H1 (cell line): ENCODE results near the gene GNG5. TPM values are rescaled to one million over a fixed set of nuclear protein-coding genes. Genes with fewer than 3 reads are reported as not detected.

Source experiments
- CTCF ChIA-PET: fragments of 300-600 bp; sonication (Branson Sonifier 250); formaldehyde crosslinking; loops from one replicate; lab custom pipeline; 2021; ENCODE audit not compliant: partially characterized antibody; lab: Charles Lee
- POLR2A ChIA-PET: fragments of 300-600 bp; sonication (Branson Sonifier 250); formaldehyde crosslinking; loops from one replicate; lab custom pipeline; 2021; ENCODE audit warnings: inconsistent platforms; ENCODE audit not compliant: partially characterized antibody; lab: Charles Lee
- DNase-seq, 2 experiments: peaks; one replicate each; pipeline versions ENCODE4 v3.0.0 to v3.0.0-alpha.2; 2010 to 2022; ENCODE audit warnings: low spot score in 2 of 2, low read depth in 1 of 2, mixed read lengths in 1 of 2
- FAIRE-seq: peaks from 2 replicates; lab custom pipeline; 2011; peaks lifted over from hg19 to GRCh38; lab: Jason Lieb, UNC
- H2AFZ ChIP-seq: 2 replicates; pipeline ENCODE4 v1.8.1; 2012; ENCODE audit warnings: low read length, inconsistent platforms
- H2AK5ac ChIP-seq: 2 replicates; pipeline ENCODE4 v1.6.1; 2013; ENCODE audit warnings: low read depth, low read length
- H2BK120ac ChIP-seq: replicated peaks from 2 replicates; pipeline ENCODE3; 2013; ENCODE audit warnings: low read depth, low read length, inconsistent platforms
- H2BK12ac ChIP-seq: 2 replicates; pipeline ENCODE4 v1.6.1; 2013; ENCODE audit warnings: low read depth, low read length
- H2BK15ac ChIP-seq: 2 replicates; pipeline ENCODE4 v1.6.1; 2013; ENCODE audit warnings: low read length
- H2BK20ac ChIP-seq: 2 replicates; pipeline ENCODE4 v1.6.1; 2013; ENCODE audit warnings: low read length
- H2BK5ac ChIP-seq: 2 replicates; pipeline ENCODE4 v1.6.1; 2013; ENCODE audit warnings: low read depth, low read length
- H3K14ac ChIP-seq: 2 replicates; pipeline ENCODE4 v1.6.1; 2013; ENCODE audit warnings: inconsistent platforms; ENCODE audit not compliant: insufficient read length
- H3K18ac ChIP-seq: 2 replicates; pipeline ENCODE4 v1.6.1; 2013; ENCODE audit warnings: low read length; ENCODE audit errors: extremely low read depth
- H3K23ac ChIP-seq: 2 replicates; pipeline ENCODE4 v1.6.1; 2013; ENCODE audit warnings: inconsistent platforms; ENCODE audit not compliant: insufficient read length
- H3K23me2 ChIP-seq: 2 replicates; pipeline ENCODE4 v1.6.1; 2013; ENCODE audit warnings: low read depth, low read length
- H3K27ac ChIP-seq: 2 replicates; pipeline ENCODE4 v1.6.1; 2011; ENCODE audit warnings: low read depth, low read length, inconsistent platforms
- H3K27me3 ChIP-seq, 4 experiments: replicated peaks in 1 of 4; 1 replicate in 1 of 4; 2 replicates in 3 of 4; pipeline versions ENCODE4 v1.6.1 to v1.8.1; 2011 to 2013; ENCODE audit warnings: low read length in 3 of 4, mild to moderate bottlenecking in 3 of 4, inconsistent platforms in 2 of 4, mixed read lengths in 2 of 4, moderate library complexity in 1 of 4; ENCODE audit not compliant: control insufficient read depth in 3 of 4, insufficient read depth in 3 of 4; ENCODE audit errors: extremely low read depth in 1 of 4
- H3K36me3 ChIP-seq, 4 experiments: 2 replicates each; pipeline versions ENCODE4 v1.6.1 to v1.8.1; 2011 to 2013; ENCODE audit warnings: mild to moderate bottlenecking in 4 of 4, low read length in 3 of 4, moderate library complexity in 2 of 4, control low read depth in 1 of 4, inconsistent platforms in 1 of 4; ENCODE audit not compliant: insufficient read depth in 4 of 4, control insufficient read depth in 2 of 4
- H3K4ac ChIP-seq: replicated peaks from 2 replicates; pipeline ENCODE3; 2013; ENCODE audit warnings: low read length, low read depth, mixed read lengths, inconsistent platforms; ENCODE audit not compliant: insufficient read length
- H3K4me1 ChIP-seq, 4 experiments: replicated peaks in 1 of 4; 1 replicate in 1 of 4; 2 replicates in 3 of 4; pipeline versions ENCODE4 v1.6.1 to v1.8.1; 2011 to 2013; ENCODE audit warnings: low read length in 3 of 4, inconsistent platforms in 2 of 4, mixed read lengths in 1 of 4; ENCODE audit not compliant: insufficient read depth in 4 of 4, control insufficient read depth in 3 of 4
- H3K4me2 ChIP-seq, 2 experiments: 2 replicates each; pipeline versions ENCODE4 v1.6.1 to v1.8.1; 2011 to 2013; ENCODE audit warnings: low read depth in 2 of 2, low read length in 2 of 2, control low read depth in 1 of 2, inconsistent platforms in 1 of 2, mild to moderate bottlenecking in 1 of 2; ENCODE audit not compliant: insufficient read depth in 1 of 2
- H3K4me3 ChIP-seq, 4 experiments: fragments of 200-600, 300-600 bp in 1 of 4; sonication (generic), shearing (Covaris generic), sonication (Bioruptor Twin) in 1 of 4; 2 replicates each; pipeline versions ENCODE4 v1.5.1 to v1.8.1; 2011 to 2016; ENCODE audit warnings: low read length in 4 of 4, low read depth in 3 of 4, control low read depth in 2 of 4, inconsistent platforms in 2 of 4, mild to moderate bottlenecking in 2 of 4, mixed read lengths in 1 of 4, moderate library complexity in 1 of 4; ENCODE audit not compliant: insufficient read depth in 2 of 4; ENCODE audit errors: extremely low read depth in 1 of 4
- H3K56ac ChIP-seq: replicated peaks from 2 replicates; pipeline ENCODE3; 2013; ENCODE audit warnings: low read depth, mild to moderate bottlenecking, mixed read lengths, low read length, inconsistent platforms; ENCODE audit not compliant: insufficient read length
- H3K79me1 ChIP-seq: 2 replicates; pipeline ENCODE4 v1.6.1; 2013; ENCODE audit warnings: low read depth, low read length, control low read depth
- H3K79me2 ChIP-seq, 2 experiments: 2 replicates each; pipeline versions ENCODE4 v1.6.1 to v1.8.1; 2012 to 2013; ENCODE audit warnings: low read length in 2 of 2, mild to moderate bottlenecking in 2 of 2, inconsistent platforms in 1 of 2; ENCODE audit not compliant: insufficient read depth in 2 of 2, control insufficient read depth in 1 of 2
- H3K9ac ChIP-seq, 4 experiments: replicated peaks in 1 of 4; 1 replicate in 1 of 4; 2 replicates in 3 of 4; pipeline versions ENCODE4 v1.6.1 to v1.8.1; 2011 to 2013; ENCODE audit warnings: low read depth in 3 of 4, low read length in 3 of 4, control low read depth in 2 of 4, mild to moderate bottlenecking in 2 of 4, moderate library complexity in 2 of 4, inconsistent platforms in 1 of 4; ENCODE audit errors: extremely low read depth in 1 of 4
- H3K9me3 ChIP-seq, 2 experiments: 2 replicates each; pipeline versions ENCODE4 v1.6.1 to v1.8.1; 2012 to 2013; ENCODE audit warnings: mild to moderate bottlenecking in 2 of 2, moderate library complexity in 2 of 2, control low read depth in 1 of 2, inconsistent platforms in 1 of 2, low read depth in 1 of 2, low read length in 1 of 2, mixed read lengths in 1 of 2; ENCODE audit not compliant: insufficient read depth in 2 of 2
- H4K20me1 ChIP-seq, 2 experiments: replicated peaks in 1 of 2; 2 replicates each; pipeline versions ENCODE3 to v1.8.1; 2011 to 2013; ENCODE audit warnings: inconsistent platforms in 2 of 2, low read length in 2 of 2, mild to moderate bottlenecking in 1 of 2; ENCODE audit not compliant: insufficient read depth in 2 of 2, control insufficient read depth in 1 of 2
- H4K5ac ChIP-seq: 2 replicates; pipeline ENCODE4 v1.6.1; 2013; ENCODE audit warnings: low read length, low read depth, mixed read lengths, inconsistent platforms; ENCODE audit not compliant: insufficient read length
- H4K8ac ChIP-seq: 2 replicates; pipeline ENCODE4 v1.8.0; 2013; ENCODE audit warnings: mild to moderate bottlenecking, moderate library complexity, low read length, inconsistent platforms; ENCODE audit not compliant: insufficient read depth; ENCODE audit errors: extremely low read depth
- H4K91ac ChIP-seq: replicated peaks from 2 replicates; pipeline ENCODE3; 2013; ENCODE audit warnings: low read length, mixed read lengths, inconsistent platforms; ENCODE audit not compliant: insufficient read length
- ASH2L ChIP-seq: fragments of 200-600, 300-600 bp; sonication (generic); IDR thresholded peaks from one replicate; pipeline ENCODE4 v1.7.1; 2017; ENCODE audit warnings: low read length
- BACH1 ChIP-seq: IDR thresholded peaks from 2 replicates; pipeline ENCODE4 v1.6.1; 2012; ENCODE audit warnings: low read length, improper control_type of control experiment
- BRCA1 ChIP-seq: IDR thresholded peaks from 2 replicates; pipeline ENCODE4 v1.6.1; 2012; ENCODE audit warnings: low read depth, low read length, improper control_type of control experiment
- CEBPB ChIP-seq: IDR thresholded peaks from 2 replicates; pipeline ENCODE4 v1.6.1; 2012; ENCODE audit warnings: low read depth, low read length
- CHD1 ChIP-seq: IDR thresholded peaks from 2 replicates; pipeline ENCODE4 v1.6.1; 2012; ENCODE audit warnings: low read depth, low read length, improper control_type of control experiment
- CREB1 ChIP-seq: IDR thresholded peaks from 2 replicates; pipeline ENCODE4 v1.6.1; 2012; ENCODE audit warnings: inconsistent platforms
- EP300 ChIP-seq, 2 experiments: IDR thresholded peaks; 1 replicate in 1 of 2; 2 replicates in 1 of 2; pipeline ENCODE4 v1.6.1; 2011 to 2012; ENCODE audit warnings: low read depth in 2 of 2, low read length in 2 of 2, mild to moderate bottlenecking in 2 of 2, borderline replicate concordance in 1 of 2, inconsistent platforms in 1 of 2, moderate library complexity in 1 of 2
- GABPA ChIP-seq: IDR thresholded peaks from 2 replicates; pipeline ENCODE4 v1.6.1; 2011; ENCODE audit warnings: mild to moderate bottlenecking, low read length, moderate library complexity, borderline replicate concordance; ENCODE audit not compliant: insufficient read depth
- NANOG ChIP-seq: IDR thresholded peaks from 2 replicates; pipeline ENCODE4 v1.6.1; 2011; ENCODE audit warnings: low read length, low read depth, mild to moderate bottlenecking, inconsistent platforms; ENCODE audit not compliant: insufficient read depth, poor library complexity, severe bottlenecking
- NRF1 ChIP-seq: IDR thresholded peaks from 2 replicates; pipeline ENCODE4 v1.6.1; 2011; ENCODE audit warnings: mild to moderate bottlenecking, low read depth, low read length, improper control_type of control experiment
- RFX5 ChIP-seq: IDR thresholded peaks from 2 replicates; pipeline ENCODE4 v1.6.1; 2011; ENCODE audit warnings: low read depth, low read length, improper control_type of control experiment, borderline replicate concordance
- SIN3A ChIP-seq, 2 experiments: IDR thresholded peaks in 1 of 2; conservative IDR thresholded peaks in 1 of 2; 2 replicates each; pipeline ENCODE4 v1.6.1; 2011 to 2012; ENCODE audit warnings: low read length in 2 of 2, improper control_type of control experiment in 1 of 2, low read depth in 1 of 2, mild to moderate bottlenecking in 1 of 2
- WGBS, 2 experiments: shearing (Covaris generic) in 1 of 2; methylation state at CpG; one replicate each; pipeline versions ENCODE4 v1.1.6 to v1.1.7; 2013 to 2015; ENCODE audit warnings: low lambda C conversion rate in 2 of 2, mixed read lengths in 2 of 2, inconsistent platforms in 1 of 2, low coverage in 1 of 2, missing lambda C conversion rate in 1 of 2; ENCODE audit not compliant: insufficient replicate concordance in 2 of 2, insufficient coverage in 1 of 2, insufficient read length in 1 of 2; ENCODE audit errors: extremely low coverage in 1 of 2, missing lambda C conversion rate in 1 of 2; 5-methylcytosine and 5-hydroxymethylcytosine counted together
- polyA plus RNA-seq, 7 experiments: library from polyadenylated mRNA; depleted of rRNA in 3 of 7; stranded (reverse) in 5 of 7; unstranded in 2 of 7; fragments of >200 nt in 5 of 7; fragments of 200-250 nt in 2 of 7; gene quantifications; 1 replicate in 5 of 7; 2 replicates in 1 of 7; 4 replicates in 1 of 7; pipeline versions ENCODE4 v1.2.1 to v1.2.3, GENCODE V29; 2011 to 2013; ENCODE audit warnings: missing spikeins in 2 of 7, mixed read lengths in 2 of 7
- total RNA-seq: library from RNA; stranded (reverse); fragmentation: NEBNext Ultra II Directional; extraction: Animal tissue kit (Norgen Biotek cat#: 25700); gene quantifications from 2 replicates; pipeline ENCODE4 v1.2.1, GENCODE V29; 2021

GNG5 gene
- total and polyA plus RNA-seq, 2 of the 8 experiments (the other 6 are each of a cell fraction or from before 2014, with no cell fraction given): 94.0 to 104 TPM

- H3K27ac ChIP-seq: no peak overlapping the region
- H2BK5ac ChIP-seq: no peak overlapping the region
- H3K4me2 ChIP-seq: no peak overlapping the region
- no peak overlapping the region for H3K14ac ChIP-seq
- H3K18ac ChIP-seq: no peak overlapping the region
- no peak overlapping the region for H2BK120ac ChIP-seq
- H3K4me1 ChIP-seq: no peaks in the 10 kb centered on the region
- no peaks in the 10 kb centered on the region for H3K79me2 ChIP-seq
- H3K56ac ChIP-seq: no peak overlapping the region
- TF ChIP-seq BACH1 (no peak), ASH2L (no peak), NRF1 (no peak), RFX5 (no peak), CREB1 (no peak), CHD1 (no peak), CEBPB (no peak), GABPA (no peak), BRCA1 (no peak), SIN3A (conservative IDR thresholded peaks at IDR 0.05 in 1 of 2, IDR thresholded peaks at IDR 0.05 in 1 of 2; ENCODE audit: low read depth in 1 of 2, low read length in 2 of 2) (no peak), NANOG (no peak), EP300 (IDR thresholded peaks at IDR 0.05; ENCODE audit: borderline replicate concordance in 1 of 2, low read depth in 2 of 2, low read length in 2 of 2) (no peak)
- DNase-seq (no peak), FAIRE-seq (no peak)
- H3K4ac ChIP-seq: no peak overlapping the region
- no peak overlapping the region for H2AK5ac ChIP-seq
- H3K79me1 ChIP-seq: no peaks in the 10 kb centered on the region
- WGBS, 2 experiments: 78% methylated on average over 1 of the region's 1 CpG; no CpG with 5 or more reads in 1 of the 2 experiments
- POLR2A ChIA-PET: no interaction called here
- no peaks in the 10 kb centered on the region for H3K36me3 ChIP-seq
- H3K23ac ChIP-seq: no peak overlapping the region
- H3K23me2 ChIP-seq: no peaks in the 10 kb centered on the region
- no peak overlapping the region for H3K9ac ChIP-seq
- no peaks in the 10 kb centered on the region for H4K20me1 ChIP-seq
- H4K8ac ChIP-seq: no peak overlapping the region
- H2AFZ ChIP-seq: no peak overlapping the region
- CTCF ChIA-PET: interaction anchor here (0.6 to 1.4 kb wide), 4 partner anchors 16 to 682 kb away, joined by 3 to 4 read pairs (median 3); no protein-coding TSS in a partner anchor
- no peak overlapping the region for H2BK12ac ChIP-seq
- H4K91ac ChIP-seq: no peak overlapping the region
- no peak overlapping the region for H2BK20ac ChIP-seq
- no peak overlapping the region for H4K5ac ChIP-seq
- no peaks in the 10 kb centered on the region for H3K27me3 ChIP-seq
- H3K4me3 ChIP-seq: no peak overlapping the region
- no peaks in the 10 kb centered on the region; a peak in 1 of 4 replicates for H3K9me3 ChIP-seq
- no peak overlapping the region for H2BK15ac ChIP-seq
These were observed 34.4 kb upstream of the GNG5 start for GRCh38 chr1:84540759-84541158.
